Motor neuron (in vitro differentiated cells): ENCODE results near the gene TBC1D1. TPM values are rescaled to one million over a fixed set of nuclear protein-coding genes. Genes with fewer than 3 reads are reported as not detected.

Source experiments
- ATAC-seq, 8 experiments: fragments of 200-7000 bp; cut with Tn5 transposase; replicated peaks in 6 of 8; 2 replicates each; pipeline ENCODE4 v1.8.0; 2021; ENCODE audit warnings: mild to moderate bottlenecking in 8 of 8, moderate library complexity in 8 of 8
- H3K27ac ChIP-seq, 2 donors: fragments of 250-450 bp; sonication (Bioruptor Pico); 2 replicates each; pipeline ENCODE4 v1.9.0; 2021; ENCODE audit warnings: antibody characterized with exemption in 2 of 2, mild to moderate bottlenecking in 2 of 2, moderate library complexity in 1 of 2
- H3K4me1 ChIP-seq, 2 donors: fragments of 250-450 bp; sonication (Bioruptor Pico); replicated peaks in 1 of 2; 2 replicates each; pipeline ENCODE4 v1.6.1; 2021; ENCODE audit warnings: antibody characterized with exemption in 2 of 2, mild to moderate bottlenecking in 2 of 2, moderate library complexity in 1 of 2
- H3K4me3 ChIP-seq, 5 donors: fragments of 250-450 bp; sonication (Bioruptor Pico); 2 replicates each; pipeline ENCODE4 v1.9.0; 2021; ENCODE audit warnings: antibody characterized with exemption in 5 of 5, mild to moderate bottlenecking in 5 of 5, moderate library complexity in 4 of 5
- WGBS, 10 experiments: fragments of 450-650 bp; shearing (Covaris generic); methylation state at CpG; one replicate each; pipeline ENCODE4 v1.0.0; 2022; 5-methylcytosine and 5-hydroxymethylcytosine counted together
- in situ Hi-C, 9 experiments: fragments of 400-800 bp; cut with MboI; loops; one replicate each; pipeline ENCODE4 v1.15.0; 2021; ENCODE audit warnings: low sequenced_read_pairs in 9 of 9, low pct_unique_long_range_greater_than_20kb in 2 of 9; ENCODE audit not compliant: unreplicated experiment in 9 of 9
- total RNA-seq, 8 experiments: library from RNA; unstranded; fragments of 300-600 nt; gene quantifications; 2 replicates each; pipeline versions ENCODE4 v1.2.3 to v1.2.4, GENCODE V29; 2022

The TBC1D1 gene
- total RNA-seq, 8 experiments from 2014 or later = 14.3 to 83.6 (median 36.8) TPM

- no peak overlapping the region for H3K4me3 ChIP-seq
- no peak overlapping the region for H3K27ac ChIP-seq
- 0 to 100% (median 71%) methylated on average over 1 of the region's 1 CpG; no CpG with 5 or more reads in 5 of the 10 experiments for WGBS, 10 experiments
- in situ Hi-C loops = no loop called here
- ATAC-seq = no peak
- peaks cover 2 to 7% of the 10 kb centered on the region in 2 donors for H3K4me1 ChIP-seq
Observed at GRCh38 chr4:38152305-38152704, 261.4 kb downstream of the TBC1D1 start.

DNA sequence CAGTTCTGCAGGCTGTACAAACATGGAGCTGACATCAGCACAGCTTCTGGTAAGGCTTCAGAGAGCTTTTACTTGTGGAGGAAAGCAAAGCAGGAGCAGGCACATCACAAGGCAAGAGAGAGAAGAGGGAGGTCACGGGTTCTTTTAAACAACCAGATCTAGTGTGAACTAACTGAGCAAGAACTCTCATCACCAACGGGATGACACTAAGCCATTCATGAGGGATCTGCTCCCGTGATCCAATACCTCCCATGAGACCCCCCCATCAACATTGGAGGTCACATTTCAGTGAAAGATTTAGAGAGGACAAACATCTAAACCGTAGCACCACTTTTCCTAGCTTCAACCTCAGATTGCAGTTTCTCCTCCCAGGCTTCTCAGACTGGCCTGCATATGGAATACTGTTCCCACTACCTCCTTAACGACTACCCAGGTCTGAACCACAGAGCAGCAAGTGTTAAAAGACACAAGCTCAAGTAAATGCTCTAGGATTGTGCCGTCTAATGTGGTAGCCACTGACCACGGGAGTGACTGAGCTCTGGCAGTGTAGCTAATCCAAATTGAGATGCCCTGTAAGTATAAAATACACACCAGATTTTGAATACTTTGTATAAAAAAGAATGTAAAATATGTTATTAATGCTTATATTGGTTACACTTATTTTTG lies 262.0 kb downstream of the TBC1D1 start:
- WGBS, 10 experiments = 59 to 100% (median 80%) methylated on average over 1 to 7 of the region's 7 CpGs
- Histone ChIP-seq H3K27ac (no peak overlapping the region), H3K4me3 (no peak overlapping the region), H3K4me1 (peaks cover 2 to 7% of the 10 kb centered on the region in 2 donors)
- ATAC-seq = no peak
- in situ Hi-C loops = no loop called here

DNA sequence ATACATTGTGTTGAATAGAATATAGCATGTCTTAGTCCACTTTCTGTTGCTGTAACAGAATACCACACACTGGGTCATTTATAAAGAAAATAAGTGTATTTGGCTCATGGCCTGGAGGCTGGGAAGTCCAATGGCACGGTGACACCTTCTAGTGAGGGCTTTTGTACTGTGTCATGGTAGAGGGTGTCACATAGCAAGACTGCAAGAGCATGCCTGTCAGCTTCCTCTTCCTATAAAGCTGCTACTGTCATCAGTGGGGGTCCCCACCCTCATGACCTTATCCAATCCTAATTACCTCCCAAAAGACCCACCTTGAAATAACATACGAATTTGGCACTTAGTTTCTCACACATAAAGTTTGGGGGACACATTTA lies 262.5 kb downstream of the TBC1D1 start:
- no peak overlapping the region for H3K4me3 ChIP-seq
- ATAC-seq = no peak
- peaks cover 2 to 7% of the 10 kb centered on the region in 2 donors for H3K4me1 ChIP-seq
- 71 to 100% (median 82%) methylated on average over 1 to 2 of the region's 2 CpGs; no CpG with 5 or more reads in 2 of the 10 experiments for WGBS, 10 experiments
- no peak overlapping the region for H3K27ac ChIP-seq
- in situ Hi-C loops = no loop called here

- H3K27ac ChIP-seq = no peak overlapping the region
- no peak overlapping the region for H3K4me3 ChIP-seq
- ATAC-seq = no peak
- in situ Hi-C loops = no loop called here
- H3K4me1 ChIP-seq = peaks cover 2 to 7% of the 10 kb centered on the region in 2 donors
- WGBS, 10 experiments = 17 to 100% (median 81%) methylated on average over 1 to 5 of the region's 5 CpGs; no CpG with 5 or more reads in 5 of the 10 experiments
Observed at GRCh38 chr4:38154252-38154651, 263.4 kb downstream of the TBC1D1 start.

DNA sequence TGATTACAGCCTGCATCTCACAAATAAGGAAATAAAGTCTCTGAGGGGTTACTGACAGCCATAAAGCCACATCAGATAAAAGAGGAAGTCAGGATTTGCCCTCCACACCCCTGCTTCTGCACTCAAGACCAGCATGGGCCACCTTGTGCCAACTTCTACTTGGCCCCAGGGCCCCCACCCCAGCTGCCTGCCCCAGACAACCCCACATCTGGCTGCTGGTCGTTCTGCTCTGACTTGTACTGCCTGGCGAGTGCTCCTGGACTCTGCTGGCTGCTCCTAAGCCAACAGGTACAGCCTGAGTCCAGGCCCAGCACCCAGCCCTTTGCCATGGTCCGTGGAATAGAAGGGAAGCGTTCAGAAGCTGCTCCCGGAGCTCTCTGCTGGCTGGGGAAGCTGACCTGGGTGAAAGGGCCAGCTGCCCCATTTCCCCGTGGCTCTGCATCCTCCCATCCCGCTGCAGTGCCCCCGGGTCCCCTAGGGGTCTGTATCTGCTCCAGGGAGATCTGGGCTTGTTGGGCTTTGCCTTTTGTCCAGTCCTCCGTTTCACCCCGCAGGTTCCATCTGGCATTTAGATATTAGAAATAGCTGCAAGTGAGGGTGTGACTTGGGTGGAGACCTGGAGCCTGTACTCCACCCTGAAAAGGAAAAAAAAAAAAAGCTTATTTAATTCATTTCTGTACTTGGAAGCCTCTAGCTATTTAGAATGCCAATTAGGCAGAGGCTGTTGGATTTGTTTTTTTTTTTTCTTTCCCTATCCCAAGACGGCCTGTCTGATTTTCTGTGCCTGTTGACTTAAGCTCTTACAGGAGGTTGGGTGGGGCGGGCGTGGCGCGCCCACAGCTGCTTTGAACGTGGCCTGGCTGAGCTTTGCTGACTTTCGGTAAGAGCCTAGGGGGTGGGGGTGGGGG lies 264.1 kb downstream of the TBC1D1 start:
- no peak overlapping the region for H3K4me3 ChIP-seq
- in situ Hi-C loops = no loop called here
- peaks cover 2% of the 10 kb centered on the region in 2 donors for H3K4me1 ChIP-seq
- H3K27ac ChIP-seq = no peak overlapping the region
- WGBS, 10 experiments = 0 to 100% (median 44%) methylated on average over 1 to 6 of the region's 17 CpGs; no CpG with 5 or more reads in 4 of the 10 experiments
- peak in 4 of 8 experiments; percentile 3 to 88 (median 84) for ATAC-seq

DNA sequence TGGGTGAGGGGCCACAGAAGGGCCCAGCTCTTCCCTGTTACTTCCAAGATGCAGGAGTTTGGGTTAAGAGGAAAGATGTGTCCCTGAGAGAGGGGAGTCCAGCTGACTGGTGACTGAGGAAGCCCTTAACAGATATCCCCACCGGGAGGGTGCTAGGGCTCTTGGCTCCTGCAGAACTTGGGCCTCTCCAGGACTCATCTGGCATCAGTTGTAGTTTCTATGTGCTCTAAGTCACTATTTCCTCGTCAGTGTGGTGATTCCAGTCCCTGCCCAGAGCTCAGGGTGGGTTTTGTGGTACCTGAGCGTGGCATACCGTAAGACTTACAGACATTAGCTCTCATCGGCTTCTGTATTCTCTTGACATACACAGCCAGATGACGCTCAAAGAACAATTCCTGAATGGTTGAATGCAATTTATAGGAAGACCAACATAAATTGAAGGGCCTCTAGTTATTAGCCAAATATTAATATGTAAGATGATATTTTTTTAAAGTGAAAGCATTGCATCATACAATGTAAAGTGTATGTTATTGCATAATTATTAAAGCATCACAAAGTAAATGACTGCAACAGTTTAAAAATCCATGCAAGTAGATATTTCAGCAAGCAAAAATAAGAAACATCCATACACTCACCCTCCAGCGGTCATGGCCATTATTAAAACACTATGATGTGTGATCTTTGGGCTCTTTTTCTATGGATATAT lies 264.9 kb downstream of the TBC1D1 start:
- in situ Hi-C loops = no loop called here
- no peak overlapping the region for H3K4me3 ChIP-seq
- H3K27ac ChIP-seq = no peak overlapping the region
- H3K4me1 ChIP-seq = peaks cover 2 to 4% of the 10 kb centered on the region in 2 donors
- ATAC-seq = peak in 3 of 8 experiments; percentile 10 to 50 (median 29)
- WGBS, 10 experiments = 21 to 100% (median 83%) methylated on average over 2 to 5 of the region's 7 CpGs; no CpG with 5 or more reads in 1 of the 10 experiments

GRCh38 chr4:38157592-38157991 lies 266.7 kb downstream of the TBC1D1 start:
- ATAC-seq = peak in 3 of 8 experiments; percentile 3 to 40 (median 31)
- no peak overlapping the region for H3K4me3 ChIP-seq
- H3K27ac ChIP-seq = no peak overlapping the region
- peaks cover 5 to 13% of the 10 kb centered on the region in 2 donors for H3K4me1 ChIP-seq
- 0 to 29% methylated on average over 1 of the region's 1 CpG; no CpG with 5 or more reads in 8 of the 10 experiments for WGBS, 10 experiments
- in situ Hi-C loops = no loop called here

- WGBS, 10 experiments = 0 to 57% (median 17%) methylated on average over 1 to 3 of the region's 3 CpGs; no CpG with 5 or more reads in 1 of the 10 experiments
- H3K4me1 ChIP-seq = peaks cover 5 to 13% of the 10 kb centered on the region in 2 donors
- no peak overlapping the region for H3K4me3 ChIP-seq
- ATAC-seq = peak; percentile 67 to 95 (median 90)
- no peak overlapping the region for H3K27ac ChIP-seq
- in situ Hi-C loops = no loop called here
Observed at GRCh38 chr4:38160487-38161207, 269.8 kb downstream of the TBC1D1 start.

DNA sequence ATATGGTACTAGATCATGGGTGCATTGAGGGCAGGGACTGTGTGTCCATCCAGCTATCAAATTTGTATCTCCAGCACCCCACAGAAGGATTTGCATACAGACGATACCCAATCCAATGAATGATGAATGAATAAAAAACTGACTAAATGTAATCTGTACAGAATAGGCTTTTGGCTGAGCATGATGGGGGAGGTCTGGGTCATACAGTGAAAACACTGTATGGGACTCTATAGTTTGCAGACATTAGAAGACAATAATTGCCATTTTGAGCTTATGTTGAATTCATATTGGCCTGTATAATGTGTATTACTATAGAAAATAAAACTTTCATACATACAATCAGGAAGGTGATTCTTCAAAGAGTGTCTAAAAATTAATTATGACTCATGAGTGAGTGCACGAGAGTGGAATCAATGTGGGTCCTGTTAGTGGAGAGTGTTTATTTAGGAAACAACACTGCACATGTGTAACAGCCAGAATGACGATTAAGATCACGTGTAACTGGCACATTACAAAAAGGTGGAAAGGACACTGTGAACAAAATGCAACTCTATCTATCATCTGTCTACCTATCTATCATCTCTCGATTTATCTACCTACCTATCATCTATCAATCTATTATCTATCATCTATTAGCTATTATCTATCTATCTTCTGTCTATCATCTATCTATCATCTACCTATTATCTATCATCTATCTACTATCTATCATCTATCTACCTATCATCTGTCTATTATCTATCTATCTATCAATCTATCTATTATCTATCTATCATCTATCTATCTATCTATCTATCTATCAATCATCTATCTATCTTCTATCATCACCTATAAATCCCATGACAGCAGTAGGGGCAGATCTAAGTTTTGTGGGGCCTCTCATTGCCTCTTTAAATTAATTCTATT lies 270.6 kb downstream of the TBC1D1 start:
- Histone ChIP-seq H3K27ac (no peak overlapping the region), H3K4me3 (no peak overlapping the region), H3K4me1 (peaks cover 5 to 13% of the 10 kb centered on the region in 2 donors)
- WGBS, 10 experiments = 27 to 99% (median 84%) methylated on average over 1 to 5 of the region's 5 CpGs
- peak in 4 of 8 experiments; percentile 4 to 36 (median 25) for ATAC-seq
- in situ Hi-C loops = no loop called here

DNA sequence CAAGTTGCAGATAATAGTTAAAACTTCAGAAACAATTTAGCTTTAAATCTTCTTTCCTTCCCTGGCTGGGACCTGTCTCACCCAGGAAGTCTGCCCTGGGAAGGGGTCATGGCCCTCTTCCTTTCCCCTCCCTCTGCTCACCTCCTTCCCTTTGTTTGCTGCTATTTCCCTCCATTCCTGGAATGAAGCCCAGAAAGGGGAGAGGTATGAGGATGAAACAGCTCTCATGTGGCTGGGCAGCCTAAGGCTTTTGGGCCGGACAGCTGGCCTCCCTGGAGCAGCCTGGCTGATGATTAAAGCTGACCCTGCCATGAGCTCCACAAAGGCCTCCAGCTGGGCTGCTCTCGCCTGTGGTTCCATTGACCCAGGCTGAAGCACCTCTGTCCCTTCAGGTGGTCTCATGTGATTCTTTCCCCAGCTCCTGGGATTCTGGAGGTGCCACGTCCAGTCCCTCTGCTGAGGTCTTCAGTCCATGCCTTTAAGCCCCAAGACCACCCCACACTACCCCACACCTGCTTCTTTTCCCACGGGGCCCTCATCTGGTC lies 271.4 kb downstream of the TBC1D1 start:
- Histone ChIP-seq H3K4me1 (peaks cover 5 to 13% of the 10 kb centered on the region in 2 donors), H3K27ac (no peak overlapping the region), H3K4me3 (no peak overlapping the region)
- in situ Hi-C loops = no loop called here
- WGBS, 10 experiments = 33 to 83% (median 58%) methylated on average over 1 to 2 of the region's 4 CpGs; no CpG with 5 or more reads in 6 of the 10 experiments
- peak in 5 of 8 experiments; percentile 7 to 36 (median 17) for ATAC-seq

GRCh38 chr4:38163216-38164006 lies 272.5 kb downstream of the TBC1D1 start:
- Histone ChIP-seq H3K27ac (no peak overlapping the region), H3K4me3 (no peak overlapping the region), H3K4me1 (peaks cover 13 to 15% of the 10 kb centered on the region in 2 donors)
- in situ Hi-C loops = no loop called here
- 66 to 100% (median 92%) methylated on average over 2 to 4 of the region's 5 CpGs; no CpG with 5 or more reads in 2 of the 10 experiments for WGBS, 10 experiments
- ATAC-seq = no peak
